ENCODE data around the gene BACE2. TPM values are rescaled to one million over a fixed set of nuclear protein-coding genes. Genes with fewer than 3 reads are reported as not detected.

The BACE2 gene
- total and polyA plus RNA-seq, 2 of the 13 experiments (the other 11 are each of a cell fraction or from before 2014, with no cell fraction given) = 0.07 to 0.11 TPM

GRCh38 chr21:41321908-41322495 is 154.0 kb downstream of the BACE2 start (continued):
- TF ChIP-seq ZNF143 (CRISPR knock-in tag; IDR thresholded peaks at IDR 0.05) (no peak), ZNF567 (CRISPR knock-in tag; IDR thresholded peaks at IDR 0.05; ENCODE audit: borderline replicate concordance) (no peak), PLSCR1 (CRISPR knock-in tag; IDR thresholded peaks at IDR 0.05; ENCODE audit: borderline replicate concordance) (no peak), ZHX1 (CRISPR knock-in tag; IDR thresholded peaks at IDR 0.05; ENCODE audit: low read depth) (no peak), ZNF280D (CRISPR knock-in tag; IDR thresholded peaks at IDR 0.05) (no peak), THAP7 (CRISPR knock-in tag; IDR thresholded peaks at IDR 0.05) (no peak), NR2F1 (CRISPR knock-in tag; IDR thresholded peaks at IDR 0.05) (no peak), ZNF558 (CRISPR knock-in tag; IDR thresholded peaks at IDR 0.05; ENCODE audit: borderline replicate concordance) (no peak), CREBL2 (CRISPR knock-in tag; IDR thresholded peaks at IDR 0.05; ENCODE audit: borderline replicate concordance) (no peak)
